HG03521 (cell line): Measurements from ENCODE around the gene PTPN6.

Experiments used
- ATAC-seq: cut with Tn5 transposase; IDR thresholded peaks from one replicate; pipeline ENCODE4 v1.9.1; 2021; ENCODE audit warnings: mild to moderate bottlenecking, moderate library complexity; ENCODE audit not compliant: unreplicated experiment

PTPN6 gene

DNA sequence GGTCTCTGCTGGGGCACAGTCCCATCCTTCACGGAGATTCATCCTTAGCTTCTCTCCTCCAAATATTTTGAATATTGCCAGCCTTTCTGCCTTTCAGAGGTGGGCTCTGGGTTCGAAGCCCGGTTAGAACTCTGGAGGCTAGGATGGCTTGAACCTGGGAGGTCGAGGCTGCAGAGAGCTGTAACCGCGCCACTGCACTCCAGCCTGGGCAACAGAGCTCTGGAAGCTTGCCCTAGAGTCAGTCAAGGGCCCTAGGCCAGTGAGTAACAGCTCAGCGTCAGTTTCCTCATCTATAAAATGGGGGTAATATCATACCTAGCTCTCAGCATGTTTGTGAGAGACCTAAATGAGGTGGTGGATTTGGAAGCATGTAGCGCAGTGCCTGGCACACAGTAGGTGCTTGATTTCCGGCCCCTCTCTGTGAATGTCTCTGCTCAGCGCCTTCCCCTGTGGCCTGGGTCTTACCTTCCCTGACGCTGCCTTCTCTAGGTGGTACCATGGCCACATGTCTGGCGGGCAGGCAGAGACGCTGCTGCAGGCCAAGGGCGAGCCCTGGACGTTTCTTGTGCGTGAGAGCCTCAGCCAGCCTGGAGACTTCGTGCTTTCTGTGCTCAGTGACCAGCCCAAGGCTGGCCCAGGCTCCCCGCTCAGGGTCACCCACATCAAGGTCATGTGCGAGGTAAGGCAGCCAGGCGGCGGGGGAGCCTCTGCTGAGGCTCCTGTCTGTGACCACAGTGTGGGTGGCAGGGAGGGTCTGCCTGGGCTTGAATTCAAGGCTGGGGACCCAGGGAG is 3.4 kb downstream of the PTPN6 start:
- ATAC-seq = no peak

DNA sequence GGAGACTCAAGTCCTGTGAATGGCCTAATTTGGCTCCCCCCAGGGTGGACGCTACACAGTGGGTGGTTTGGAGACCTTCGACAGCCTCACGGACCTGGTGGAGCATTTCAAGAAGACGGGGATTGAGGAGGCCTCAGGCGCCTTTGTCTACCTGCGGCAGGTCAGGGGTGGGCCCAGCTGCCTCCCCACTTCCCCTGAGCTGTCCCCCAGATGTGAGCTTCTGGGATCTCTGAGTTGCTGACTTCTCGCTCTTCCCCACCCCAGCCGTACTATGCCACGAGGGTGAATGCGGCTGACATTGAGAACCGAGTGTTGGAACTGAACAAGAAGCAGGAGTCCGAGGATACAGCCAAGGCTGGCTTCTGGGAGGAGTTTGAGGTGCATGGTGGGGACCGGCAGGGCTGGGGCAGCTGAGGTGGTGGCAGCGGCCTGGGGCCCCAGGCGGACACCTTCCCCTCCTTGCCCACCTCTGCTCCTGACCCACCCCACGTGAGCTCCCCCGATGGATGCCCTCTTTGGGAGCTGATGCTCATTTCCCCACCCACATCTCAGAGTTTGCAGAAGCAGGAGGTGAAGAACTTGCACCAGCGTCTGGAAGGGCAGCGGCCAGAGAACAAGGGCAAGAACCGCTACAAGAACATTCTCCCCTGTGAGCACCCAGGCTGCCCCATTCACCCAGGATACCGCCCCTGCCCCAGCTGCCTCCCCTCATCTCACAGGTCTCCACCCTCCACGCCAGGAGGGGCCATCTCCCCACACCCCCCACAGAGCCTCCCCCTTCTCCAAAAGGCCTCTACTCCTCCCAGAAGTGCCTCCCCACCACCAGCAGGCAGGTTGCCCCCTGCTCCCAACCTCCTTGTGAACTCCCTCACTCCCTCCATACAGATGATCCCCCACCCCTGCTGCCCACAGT is 4.2 kb downstream of the PTPN6 start:
- no peak for ATAC-seq

DNA sequence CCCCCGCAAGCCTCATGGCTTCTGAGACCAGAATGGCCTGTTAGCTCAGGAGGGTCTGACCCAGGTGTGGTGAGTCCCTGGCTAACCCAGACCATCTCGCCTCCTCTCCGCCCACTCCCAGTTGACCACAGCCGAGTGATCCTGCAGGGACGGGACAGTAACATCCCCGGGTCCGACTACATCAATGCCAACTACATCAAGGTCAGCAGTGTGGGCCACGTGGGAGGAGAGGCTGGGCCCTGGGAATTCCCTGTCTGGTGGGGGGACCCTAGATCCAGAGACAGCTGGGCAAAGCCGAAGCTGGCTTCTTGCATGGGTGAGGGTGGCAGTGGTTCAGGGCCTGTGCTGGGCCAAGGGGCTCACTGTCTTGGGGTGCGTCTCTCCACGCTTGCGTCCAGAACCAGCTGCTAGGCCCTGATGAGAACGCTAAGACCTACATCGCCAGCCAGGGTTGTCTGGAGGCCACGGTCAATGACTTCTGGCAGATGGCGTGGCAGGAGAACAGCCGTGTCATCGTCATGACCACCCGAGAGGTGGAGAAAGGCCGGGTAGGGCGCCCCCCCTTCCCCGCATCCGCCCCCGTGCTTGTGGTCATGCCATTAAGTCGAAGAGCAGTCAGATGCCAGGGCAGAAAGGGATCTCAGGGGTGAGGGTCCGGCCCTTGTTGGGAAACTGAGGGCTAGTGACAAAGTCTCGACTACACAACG is 5.0 kb downstream of the PTPN6 start:
- ATAC-seq = no peak

DNA sequence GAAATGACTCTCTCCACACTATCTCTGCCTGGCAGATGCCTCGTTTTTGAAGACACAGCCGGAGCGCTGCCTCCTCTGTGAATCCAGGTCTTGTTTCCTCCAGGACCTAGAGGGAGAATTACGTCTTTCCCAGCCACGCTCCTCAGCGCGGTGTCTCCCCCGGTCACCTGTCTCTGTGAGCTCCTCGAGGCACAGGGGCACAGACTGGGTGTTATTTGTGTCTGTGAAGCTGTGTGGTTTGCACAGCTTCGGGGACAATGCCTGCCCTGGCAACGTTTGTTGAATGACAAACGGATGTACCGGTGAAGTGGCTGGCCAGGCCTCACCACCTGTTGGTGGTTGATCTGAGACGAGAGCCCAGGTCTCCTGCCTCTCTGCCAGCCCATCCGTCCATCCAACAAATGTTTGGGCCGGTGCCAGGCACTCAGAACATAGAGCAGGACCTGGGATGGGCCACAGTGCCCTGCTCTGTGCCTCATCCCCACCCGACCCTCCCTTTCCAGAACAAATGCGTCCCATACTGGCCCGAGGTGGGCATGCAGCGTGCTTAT is 6.1 kb downstream of the PTPN6 start:
- no peak for ATAC-seq

DNA sequence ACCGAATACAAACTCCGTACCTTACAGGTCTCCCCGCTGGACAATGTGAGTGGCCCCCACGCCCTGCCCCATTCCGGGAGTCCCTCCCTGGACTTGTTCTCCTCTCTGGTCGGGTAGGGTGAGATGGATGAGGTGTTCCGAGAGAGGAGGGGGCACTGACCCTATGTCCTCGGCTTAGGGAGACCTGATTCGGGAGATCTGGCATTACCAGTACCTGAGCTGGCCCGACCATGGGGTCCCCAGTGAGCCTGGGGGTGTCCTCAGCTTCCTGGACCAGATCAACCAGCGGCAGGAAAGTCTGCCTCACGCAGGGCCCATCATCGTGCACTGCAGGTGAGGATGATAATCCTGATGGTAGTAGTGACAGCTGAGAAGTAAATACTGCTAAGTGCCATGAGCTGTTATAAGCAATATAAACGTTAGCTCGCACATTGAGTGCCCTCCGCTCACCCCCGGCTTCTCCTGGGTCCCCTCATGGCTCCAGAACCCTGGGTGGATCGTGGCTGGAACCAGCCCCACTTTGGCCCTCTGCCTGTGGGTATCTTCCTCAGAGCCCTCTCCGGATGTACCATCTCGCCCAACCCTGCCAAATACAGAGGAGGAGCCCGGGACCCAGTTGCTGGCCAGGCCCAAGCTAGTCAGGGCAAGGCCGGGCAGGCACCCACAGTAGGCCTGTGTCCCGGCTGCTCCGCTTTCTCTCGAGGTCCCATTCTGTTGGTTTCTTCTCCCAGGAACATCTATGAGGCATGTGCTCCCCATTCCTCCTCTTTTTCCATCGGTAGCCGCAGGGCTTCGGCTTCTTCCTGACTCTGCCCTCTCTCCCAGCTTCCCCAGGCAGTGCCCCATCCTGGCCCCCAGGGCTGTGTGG is 6.8 kb downstream of the PTPN6 start:
- no peak for ATAC-seq

DNA sequence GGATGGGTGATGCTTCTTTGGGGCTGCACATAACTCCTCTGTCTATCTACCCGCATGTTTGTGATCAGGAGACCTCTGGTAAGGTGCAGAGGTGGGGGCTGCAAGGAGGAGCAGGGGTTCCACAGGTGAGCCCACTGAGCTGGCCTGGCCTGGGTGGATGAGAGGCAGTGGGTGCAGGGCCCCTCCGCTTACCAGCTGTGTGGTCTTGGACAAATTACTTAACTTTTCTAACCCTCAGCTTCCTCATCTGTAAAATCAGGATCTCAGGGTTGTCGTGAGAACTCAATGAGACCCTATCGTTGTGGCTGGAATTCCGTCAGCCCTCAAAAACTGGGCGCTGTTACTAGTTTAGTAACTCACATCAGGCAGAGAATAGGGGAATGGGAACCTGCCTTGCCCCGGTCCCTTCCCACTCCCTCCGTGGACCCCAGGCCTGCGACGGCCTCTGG is 7.5 kb downstream of the PTPN6 start:
- ATAC-seq = no peak

DNA sequence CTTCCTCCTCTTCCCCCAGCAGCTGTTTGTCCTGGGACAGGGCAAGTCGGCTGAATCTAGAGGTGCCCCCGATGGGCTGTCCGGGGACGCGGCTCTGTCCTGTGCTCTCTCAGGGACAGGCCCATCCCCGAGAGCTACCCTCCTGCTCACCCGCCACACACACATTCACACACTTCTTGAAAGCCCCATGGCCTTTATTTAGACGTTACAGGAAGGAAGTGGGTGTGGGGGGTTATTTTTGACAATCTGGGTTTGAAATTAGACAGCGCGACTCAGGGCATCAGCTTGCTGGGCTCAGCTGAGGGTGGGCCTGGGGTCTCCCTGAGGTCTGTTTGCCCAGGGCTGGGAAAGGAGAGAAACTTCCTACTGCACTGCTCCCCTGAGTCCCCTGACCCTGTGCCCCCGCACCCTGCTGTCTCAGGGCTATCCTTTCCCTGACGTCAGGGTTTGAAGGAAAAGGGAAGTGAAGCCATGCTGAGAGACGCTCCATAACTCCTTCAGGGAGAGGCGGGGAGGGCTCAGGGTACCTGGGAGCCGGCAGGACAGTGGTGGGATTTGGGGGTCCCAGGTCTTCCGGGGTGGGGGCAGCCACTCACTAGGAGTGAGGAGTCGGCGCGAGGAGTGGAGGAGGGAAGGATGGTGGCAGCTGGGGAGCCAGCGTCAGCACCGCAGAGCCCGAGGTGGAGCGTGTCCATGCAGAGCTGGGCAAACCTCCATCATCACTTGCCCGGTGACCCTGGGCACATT is 8.1 kb downstream of the PTPN6 start:
- peak; percentile 38 for ATAC-seq

DNA sequence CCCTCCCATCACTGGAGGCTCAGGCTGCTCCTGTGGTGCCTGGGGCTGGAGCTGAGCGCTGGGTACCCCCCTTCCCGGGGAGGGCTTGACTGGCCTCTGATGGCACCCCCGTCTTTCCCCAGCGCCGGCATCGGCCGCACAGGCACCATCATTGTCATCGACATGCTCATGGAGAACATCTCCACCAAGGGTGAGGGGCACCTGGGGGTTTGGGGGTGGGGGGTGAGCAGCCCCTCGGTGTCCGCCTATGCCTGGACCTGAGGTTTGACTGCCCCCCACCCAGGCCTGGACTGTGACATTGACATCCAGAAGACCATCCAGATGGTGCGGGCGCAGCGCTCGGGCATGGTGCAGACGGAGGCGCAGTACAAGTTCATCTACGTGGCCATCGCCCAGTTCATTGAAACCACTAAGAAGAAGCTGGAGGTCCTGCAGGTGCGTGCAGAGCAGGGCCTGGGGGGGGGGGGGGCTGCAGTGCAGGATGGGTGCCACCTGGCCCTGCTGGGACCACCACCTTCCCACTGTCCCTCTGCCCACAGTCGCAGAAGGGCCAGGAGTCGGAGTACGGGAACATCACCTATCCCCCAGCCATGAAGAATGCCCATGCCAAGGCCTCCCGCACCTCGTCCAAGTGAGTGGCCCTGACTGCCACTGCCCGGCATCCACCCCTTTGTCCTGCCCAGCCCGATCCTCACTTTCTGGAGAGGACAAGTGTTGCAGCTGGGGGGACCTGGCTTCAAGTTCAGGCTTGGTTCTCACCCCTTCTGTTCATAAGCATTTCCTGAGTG is 8.8 kb downstream of the PTPN6 start:
- no peak for ATAC-seq

DNA sequence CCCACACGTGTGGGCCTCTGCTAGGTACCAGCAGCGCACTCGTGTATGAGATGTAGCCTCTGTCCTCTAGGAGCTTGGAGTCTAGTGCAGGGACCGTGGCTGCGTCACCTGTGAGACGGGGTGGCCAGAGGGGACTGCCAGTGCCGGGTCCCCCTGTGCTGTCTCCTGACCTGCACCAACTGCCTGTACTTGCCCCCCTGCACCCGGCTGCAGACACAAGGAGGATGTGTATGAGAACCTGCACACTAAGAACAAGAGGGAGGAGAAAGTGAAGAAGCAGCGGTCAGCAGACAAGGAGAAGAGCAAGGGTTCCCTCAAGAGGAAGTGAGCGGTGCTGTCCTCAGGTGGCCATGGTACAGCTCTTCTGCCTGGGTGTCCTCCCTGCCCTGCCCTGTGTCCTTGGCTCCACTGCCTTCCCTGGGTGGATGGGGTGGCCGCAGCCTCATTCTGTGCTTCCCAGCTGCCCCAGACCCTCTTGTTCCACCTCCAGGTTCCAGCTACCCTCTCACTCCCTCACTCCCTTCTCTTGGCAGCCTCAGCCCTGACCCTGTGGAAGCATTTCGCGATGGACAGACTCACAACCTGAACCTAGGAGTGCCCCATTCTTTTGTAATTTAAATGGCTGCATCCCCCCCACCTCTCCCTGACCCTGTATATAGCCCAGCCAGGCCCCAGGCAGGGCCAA is 9.6 kb downstream of the PTPN6 start:
- no peak for ATAC-seq

DNA sequence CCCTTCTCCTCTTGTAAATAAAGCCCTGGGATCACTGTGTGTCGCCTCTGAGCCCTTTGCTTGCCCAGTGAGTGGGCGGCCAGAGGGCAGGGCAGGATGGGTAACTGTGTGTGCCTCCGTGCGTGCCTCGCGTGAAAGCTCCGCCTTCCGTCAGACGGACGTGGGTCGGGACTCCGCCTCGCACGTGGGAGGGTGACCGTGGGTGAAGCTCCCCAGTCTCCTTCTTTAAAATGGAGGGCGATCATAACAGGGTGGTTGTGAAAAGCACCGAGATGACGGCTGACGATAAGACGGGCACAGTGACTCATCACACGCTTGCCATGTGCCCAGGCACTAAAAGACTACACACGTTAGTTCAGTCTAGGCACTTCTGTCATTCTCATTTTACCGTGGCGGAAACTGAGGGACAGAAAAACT is 10.1 kb downstream of the PTPN6 start:
- ATAC-seq = no peak

DNA sequence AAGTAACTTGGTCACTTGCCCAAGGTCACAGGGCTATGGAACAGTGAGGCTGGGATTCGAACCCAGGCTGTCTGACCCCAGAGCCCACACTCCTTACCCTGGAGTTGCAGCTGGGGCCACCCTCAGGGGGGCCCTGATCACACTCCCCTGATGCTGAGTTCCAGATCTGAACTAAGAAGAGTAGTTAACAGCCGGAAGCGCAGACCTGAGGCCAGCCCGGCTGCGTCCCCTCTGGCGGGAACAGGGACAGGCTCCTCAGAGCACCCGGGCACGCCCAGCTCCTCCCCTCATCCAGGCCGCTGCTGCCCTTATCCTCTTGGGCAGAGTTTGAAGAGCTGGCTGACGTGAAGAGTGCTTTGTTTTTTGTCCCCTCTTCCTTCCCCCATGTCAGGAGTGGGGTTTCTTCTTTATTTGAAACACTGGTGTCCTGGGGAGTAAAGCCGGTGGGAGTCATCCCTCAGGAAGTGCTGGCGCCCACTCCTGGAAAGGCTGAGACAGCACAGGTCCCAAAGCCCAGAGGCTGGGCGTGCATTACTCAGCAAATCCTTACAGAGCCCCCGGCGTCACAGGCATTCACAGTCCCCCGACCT is 10.6 kb downstream of the PTPN6 start:
- no peak for ATAC-seq

DNA sequence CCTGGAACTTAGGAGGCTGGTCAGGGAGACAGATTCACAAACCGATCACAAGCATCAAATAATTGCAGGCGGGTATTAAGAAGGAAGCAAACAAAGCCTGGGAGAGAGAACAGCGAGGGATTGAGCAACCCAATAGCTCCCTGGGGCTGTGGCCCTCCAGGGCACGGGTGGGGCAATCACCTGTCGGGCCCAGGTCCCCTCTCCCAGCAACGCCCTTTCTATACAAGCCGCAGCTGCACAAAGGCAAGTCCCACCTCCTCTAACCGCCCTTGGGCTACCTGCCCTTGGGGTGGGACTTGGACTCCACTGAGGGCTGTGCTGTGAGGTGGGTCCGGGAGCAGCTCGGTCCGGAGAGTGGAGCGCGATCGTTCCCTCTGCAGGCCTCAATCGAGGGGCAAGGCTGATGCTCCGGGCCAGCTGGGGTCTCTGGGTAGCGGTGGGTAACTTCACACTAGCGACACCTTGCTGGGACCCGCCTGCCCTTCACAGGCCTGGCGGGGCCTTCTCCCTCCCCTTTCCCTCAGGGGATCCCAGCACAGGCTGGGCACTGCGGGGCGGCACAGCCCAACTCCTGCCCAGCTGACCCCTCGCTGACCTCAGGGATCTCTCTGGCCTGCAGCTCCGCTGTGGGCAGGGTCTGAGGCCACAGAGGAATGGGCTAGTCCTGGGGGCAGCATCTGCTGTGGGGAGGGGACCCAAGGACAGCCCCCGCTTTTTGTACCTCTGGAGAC is 11.3 kb downstream of the PTPN6 start:
- ATAC-seq = no peak

DNA sequence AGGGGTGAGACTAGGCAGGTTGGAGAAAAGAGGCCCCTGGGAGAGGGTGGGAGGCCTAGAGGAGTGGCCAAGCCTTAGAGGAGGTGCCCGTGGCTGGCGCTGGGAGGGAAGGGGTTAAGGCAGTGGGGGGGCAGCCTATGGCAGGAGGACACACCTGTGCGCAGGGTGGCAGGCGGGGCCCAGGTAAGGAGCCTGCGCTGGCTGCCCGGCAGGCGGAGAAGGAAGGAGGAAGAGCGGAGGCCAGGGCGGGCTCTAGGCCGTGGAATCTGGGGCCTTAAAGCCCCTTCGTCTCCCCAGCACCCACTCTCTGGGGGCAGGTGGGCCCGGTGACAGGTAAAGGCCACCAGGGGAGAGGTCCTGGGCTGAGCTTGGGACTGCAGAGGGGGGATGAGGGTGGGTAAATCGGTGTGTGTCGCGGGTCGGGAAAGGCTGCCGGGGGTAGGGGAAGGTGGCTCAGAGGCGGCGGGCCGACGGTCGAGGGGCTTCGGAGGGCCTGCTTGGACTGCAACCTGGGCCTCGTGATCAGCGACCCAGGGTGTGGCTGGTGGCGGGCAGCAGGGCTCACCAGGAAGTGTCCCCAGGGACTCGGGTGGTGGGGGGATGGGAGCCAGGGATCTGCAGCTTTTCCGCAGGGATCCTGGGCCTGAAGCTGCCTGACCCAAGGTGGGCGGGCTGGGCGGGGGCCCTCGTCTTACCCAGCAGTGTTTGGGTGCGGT is 12.0 kb downstream of the PTPN6 start:
- no peak for ATAC-seq

DNA sequence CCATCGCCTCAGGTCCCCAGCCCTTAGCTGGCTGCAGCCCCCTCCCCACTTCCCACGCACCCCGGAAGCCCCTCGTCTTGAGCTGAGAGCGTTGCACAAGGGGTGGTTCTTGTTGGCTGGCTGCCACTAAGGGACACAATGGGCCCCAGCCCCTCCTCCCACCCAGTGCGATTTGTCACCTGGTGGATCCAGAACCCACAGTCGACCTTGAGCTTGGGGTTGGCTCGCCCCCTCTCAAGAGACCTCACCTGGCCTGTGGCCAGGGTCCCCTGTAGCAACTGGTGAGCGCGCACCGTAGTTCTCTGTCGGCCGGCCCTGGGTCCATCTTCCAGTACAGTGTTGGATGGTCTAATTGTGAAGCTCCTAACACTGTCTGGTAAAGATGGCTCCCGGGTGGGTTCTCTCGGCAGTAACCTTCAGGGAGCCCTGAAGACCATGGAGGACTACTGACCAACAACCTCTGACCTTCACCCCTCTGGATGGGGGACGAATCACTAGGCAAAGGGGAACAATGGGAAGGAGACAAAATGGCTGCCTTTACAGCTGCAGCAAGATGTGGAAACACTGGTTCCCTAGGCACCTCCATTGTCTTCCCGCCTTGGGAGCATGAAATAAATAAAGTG is 12.7 kb downstream of the PTPN6 start:
- no peak for ATAC-seq

DNA sequence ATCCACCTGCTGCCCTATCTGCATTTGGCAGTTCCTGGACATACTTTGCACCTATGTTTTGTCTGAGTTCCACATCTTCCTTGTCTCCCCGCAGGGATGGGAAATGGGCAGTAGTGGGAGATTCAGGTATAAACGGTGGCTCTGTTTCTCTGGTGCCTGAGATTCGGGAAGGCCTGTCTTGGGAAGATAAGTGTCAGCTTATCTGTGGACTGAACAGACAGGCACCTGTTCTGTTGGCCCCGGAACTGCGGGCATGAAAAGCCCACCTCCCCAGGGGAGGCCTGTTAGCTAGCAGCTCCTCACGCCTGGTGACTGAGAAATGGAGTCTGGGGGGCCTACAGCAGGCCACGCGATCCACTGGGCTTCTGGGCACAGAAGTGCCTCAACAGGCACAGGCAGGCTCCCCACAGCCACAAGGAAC is 13.5 kb downstream of the PTPN6 start:
- ATAC-seq = no peak
